Stimulated activated CD4-positive, alpha-beta T cell treated with anti-CD3 and anti-CD28 coated beads, Interleukin-2, amount 100 ng/mL, for 48 hours (primary cell): ENCODE measurements around the gene TNFRSF11A.

Experiments used
- DNase-seq, 2 donors: peaks; one replicate each; pipeline ENCODE4 v3.0.0-alpha.2; 2020

Gene TNFRSF11A

DNA sequence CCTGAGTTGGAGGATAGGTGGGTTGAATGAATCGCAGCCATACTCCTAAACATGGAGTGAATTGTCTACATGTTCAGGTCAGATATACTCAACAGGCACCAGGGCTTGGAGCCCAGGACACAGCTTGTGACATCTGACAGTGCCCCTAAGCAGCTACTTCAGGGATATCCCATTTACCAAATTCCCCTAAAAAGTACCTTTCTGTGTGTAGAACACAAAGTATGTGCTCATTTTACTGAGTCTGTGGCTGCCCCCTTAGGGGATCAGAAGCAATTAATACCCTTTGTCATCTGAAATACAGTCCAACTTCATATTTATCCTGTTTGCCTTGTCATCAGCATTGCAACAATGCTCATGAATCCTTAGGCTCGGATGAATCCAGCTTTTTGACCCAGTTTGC, 20.8 kb downstream of the TNFRSF11A start:
- DNase-seq, result no peak

DNA sequence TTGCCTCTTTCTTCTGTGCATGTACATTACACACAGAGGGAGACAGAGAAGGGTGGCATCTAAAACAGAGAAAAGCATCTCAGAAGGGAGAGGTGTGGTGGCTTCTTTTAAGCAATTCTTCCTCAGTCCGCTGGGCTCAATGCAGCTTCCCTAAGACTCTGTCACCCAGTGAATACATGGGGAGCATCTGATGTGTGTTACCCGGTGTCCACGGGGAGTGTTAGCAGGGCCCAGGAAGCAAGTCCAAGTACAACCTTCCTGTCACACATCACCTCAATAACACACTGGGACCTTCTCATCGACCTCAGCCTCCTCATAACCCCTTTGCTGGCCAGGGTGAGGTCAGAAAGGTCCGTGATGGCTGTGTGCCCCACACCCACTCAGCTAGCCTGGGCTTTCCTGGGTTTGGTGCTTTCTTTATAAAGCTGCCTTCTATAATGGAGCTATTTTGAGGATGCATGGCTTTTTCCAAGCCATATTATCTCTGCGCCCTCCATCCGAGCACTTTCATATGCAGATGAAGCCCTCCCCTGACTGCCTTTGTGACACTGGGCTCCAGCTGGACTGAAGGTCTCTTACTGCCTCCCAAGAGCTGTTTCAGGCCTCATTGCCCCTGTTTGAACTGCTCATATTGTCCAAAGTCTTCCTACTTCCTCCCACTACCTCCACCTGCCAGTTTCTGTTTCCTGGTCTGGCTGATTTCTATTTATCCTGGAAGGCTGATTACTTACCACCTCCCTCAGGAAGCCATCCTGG, 21.4 kb downstream of the TNFRSF11A start:
- no peak for DNase-seq

DNA sequence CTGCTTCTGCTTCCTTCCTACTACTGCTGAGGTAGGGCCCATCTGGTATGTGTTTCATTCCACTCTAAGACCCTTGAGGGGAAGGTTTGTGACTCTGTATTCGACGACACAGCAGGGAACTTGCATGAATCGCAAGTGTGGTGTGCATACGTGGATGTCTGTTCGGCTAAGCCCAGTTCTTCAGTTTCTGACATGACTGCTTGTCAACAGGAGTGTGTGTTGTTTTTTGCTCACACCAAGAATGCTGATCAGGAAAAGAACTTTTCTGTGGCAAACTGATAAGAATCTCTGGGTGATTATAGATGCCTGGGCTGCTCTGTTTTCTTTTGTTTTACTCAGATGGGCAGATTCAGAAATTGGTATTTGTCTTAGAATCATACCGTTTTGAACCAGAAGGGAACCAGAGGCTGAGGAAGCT, 22.0 kb downstream of the TNFRSF11A start:
- DNase-seq, result no peak

GRCh38 chr18:62348474-62348873, 23.4 kb downstream of the TNFRSF11A start:
- DNase-seq, result no peak

DNA sequence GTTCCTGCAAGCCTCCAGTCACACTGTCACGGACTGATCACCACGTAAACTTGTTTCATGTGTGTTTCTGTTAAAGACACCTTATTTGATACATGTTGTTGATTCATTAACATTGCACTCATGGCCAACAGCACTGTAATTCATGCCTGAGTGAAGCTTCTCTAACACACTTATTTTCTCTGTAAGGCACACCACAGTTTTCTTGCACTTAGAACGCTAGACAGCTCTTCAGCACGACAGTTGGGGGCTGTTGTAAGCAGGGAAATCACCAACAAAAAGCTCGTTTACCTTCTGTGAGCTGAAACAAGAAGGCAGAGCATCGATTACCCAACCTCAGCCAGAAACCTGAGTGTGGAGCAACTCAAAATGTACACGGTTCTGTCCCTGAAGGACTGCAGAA, 28.1 kb downstream of the TNFRSF11A start:
- no peak for DNase-seq

DNA sequence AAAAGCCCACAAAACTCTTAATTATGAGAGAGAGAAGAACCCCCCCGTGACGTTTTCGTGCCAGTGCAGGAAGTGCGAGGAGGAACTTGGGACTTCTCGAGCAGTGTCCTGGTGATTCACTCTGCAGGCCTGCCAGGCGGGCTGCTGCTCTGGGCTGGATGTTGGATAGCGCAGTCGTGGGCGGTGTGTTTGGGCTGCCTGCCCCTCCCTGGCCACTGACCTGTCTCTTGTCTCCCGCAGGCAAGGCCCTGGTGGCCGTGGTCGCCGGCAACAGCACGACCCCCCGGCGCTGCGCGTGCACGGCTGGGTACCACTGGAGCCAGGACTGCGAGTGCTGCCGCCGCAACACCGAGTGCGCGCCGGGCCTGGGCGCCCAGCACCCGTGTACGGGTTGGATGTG, 29.0 kb downstream of the TNFRSF11A start:
- no peak for DNase-seq

DNA sequence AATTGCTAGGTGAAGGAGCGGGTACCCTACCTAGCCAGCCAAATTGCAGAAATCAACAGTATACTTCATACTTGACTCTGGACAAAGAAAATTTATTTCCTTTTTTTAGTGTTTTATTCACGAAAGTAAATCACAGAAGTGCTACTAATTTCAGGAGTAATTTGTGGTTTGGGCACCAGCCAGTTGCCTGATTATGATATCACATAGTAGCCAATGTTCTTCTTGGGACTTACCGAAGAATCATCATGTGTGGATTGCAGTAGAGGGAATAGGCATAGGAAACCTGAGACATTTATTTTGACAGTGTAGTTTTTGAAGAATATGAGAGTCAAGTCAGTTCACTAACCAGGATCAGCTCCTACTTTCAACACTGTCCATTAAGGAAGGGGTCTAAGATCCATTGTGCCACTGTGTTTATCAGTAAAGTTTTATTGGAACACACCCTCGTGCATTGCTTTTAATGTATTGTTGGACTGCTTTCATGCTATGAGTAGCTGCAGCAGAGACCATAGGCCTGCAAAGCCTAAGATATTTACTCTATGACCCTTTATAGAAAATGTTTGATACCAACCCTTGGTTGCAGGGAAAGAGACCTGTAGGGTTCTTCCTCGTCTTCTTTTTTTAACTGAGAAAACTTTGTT, 32.1 kb downstream of the TNFRSF11A start:
- DNase-seq, result no peak

DNA sequence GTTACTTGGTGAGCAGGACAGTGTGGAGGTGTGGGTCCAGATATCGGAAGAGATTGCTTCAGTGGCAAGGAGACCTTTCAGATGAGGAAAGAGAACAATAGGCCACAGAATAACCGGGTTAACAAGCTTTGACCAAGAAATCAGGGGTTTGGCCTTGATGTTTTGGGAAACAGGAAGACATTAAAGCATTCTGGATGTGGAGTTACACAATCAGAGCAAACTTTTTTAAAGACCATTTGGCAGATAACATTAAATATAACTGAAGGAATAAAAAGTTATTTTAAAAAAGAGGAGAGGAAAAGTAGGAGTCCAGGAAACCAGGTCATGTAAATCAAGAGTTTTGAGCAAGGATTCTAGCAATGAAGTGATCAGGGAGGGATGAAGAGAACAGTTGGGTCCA, 35.7 kb downstream of the TNFRSF11A start:
- no peak for DNase-seq

DNA sequence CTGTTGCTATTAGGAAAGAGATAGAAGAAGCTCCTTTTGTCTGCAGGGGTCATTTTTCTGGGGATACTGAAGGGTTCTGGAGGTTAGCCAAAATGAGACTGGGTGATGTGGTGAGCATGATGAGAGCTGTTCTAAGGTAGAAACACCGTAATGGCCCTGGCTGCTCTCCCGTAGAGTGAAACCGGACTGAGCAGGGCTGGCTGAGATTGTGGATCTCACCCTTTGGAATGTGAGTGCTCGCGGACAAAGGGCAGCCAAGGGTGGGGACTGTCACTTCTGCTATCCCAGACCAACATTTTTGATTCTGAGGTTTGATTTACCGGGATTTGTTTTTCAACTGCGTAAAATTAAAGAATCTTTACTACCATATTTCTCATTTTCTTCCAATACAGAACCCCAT, 36.2 kb downstream of the TNFRSF11A start:
- no peak for DNase-seq

DNA sequence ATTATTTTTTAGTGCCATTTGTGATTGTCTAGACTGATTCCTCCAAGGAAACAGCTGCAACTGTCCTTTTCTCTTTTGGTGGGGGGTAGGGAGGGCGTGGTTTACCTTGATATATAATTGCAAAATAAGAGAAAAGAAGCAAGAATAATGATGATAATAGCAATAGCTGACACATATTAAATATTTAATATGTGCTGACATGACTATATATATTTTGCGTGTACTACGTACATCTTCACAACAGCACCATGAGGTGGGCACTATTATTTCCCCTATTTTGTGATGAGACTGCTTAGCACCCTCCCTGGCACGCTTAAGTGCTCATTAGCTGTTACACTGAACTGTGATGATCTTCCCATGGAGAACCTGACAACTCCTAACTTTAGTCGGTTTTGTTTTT, 39.4 kb downstream of the TNFRSF11A start:
- DNase-seq, result no peak

DNA sequence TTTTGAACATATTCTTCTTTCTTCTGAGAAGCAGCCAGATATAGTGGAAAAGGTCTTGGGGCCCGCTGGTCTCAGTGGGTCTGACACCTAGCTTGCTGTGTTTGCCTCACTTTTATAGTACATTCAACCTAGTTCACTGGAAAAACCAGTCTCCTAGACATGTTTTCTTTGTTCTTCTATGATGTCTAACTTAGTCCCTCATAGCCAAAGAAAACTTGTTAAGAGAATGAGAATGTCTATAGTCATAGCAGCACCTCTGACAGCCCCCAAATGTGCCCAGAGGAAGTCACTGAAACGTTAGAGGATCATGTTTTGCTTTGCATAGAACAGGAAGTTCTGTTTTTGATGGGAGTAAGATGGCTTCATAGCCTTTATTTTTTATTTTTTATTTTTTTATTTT, 40.3 kb downstream of the TNFRSF11A start:
- DNase-seq, result no peak

DNA sequence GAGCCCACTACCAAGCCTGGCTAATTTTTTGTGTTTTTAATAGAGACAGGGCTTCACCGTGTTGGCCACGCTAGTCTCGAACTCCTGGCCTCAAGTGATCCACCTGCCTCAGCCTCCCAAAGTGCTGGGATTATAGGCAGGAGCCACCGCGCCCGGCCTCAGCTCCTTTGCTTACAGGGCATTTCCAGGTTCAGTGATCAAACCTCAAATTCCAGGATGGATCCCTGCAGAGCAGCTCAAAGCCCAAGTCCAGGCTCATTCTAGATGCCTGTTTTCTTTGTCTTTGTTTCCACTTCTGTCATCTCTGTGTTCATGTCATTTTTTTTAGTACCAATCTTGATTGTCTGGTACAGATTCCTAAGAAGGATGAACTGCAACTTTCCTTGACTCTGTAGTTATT, 41.9 kb downstream of the TNFRSF11A start:
- DNase-seq, result no peak

DNA sequence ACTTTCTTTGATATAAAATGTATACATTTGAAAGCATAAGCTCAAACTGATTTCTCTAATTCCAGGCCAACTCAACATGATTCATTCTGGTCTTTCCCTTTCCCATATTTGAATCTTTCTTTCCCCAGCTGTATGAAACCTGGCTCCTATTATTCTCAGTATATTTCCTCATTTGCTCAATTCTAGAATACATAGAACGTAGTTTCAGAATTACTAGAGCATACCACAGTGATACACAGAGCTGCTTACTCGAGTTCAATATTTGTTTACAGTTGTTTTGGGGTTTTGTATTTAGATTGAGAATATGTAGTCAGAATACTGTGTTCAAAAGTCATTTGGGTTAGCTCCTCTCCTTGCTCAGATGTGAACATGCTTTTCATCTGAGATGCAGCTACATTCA, 43.0 kb downstream of the TNFRSF11A start:
- no peak for DNase-seq

DNA sequence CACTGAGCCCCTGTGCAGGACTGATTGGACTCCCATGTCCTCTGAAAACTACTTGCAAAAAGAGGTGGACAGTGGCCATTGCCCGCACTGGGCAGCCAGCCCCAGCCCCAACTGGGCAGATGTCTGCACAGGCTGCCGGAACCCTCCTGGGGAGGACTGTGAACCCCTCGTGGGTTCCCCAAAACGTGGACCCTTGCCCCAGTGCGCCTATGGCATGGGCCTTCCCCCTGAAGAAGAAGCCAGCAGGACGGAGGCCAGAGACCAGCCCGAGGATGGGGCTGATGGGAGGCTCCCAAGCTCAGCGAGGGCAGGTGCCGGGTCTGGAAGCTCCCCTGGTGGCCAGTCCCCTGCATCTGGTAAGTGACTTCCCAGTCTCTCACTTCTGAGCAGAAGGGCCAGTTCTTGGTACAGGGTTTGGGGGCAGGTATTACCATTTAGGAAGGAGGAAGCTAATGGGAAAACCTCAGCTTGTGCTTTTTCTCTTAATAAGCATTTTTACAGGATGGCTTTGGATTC, 44.1 kb downstream of the TNFRSF11A start:
- DNase-seq, result no peak

GRCh38 chr18:62370366-62370765, 45.3 kb downstream of the TNFRSF11A start:
- no peak for DNase-seq

DNA sequence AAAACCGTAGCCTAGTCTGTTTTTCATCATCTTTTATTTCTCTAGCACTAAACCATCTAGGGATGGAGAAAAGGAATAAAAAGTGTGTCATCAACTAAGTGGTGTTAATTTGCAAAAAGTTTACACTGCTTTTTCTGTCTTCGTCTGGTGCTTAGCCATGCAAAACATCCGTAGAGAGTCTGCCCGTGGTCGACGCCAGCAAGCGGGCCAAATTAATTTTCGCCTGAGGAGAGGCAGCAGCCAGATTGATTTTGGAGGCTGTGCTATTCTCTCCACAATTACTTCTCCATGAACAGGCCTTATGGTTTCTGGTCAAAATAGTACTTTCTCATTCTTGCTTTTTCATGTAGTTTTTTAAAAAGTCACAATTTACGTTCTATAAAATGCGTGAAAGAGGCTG, 46.3 kb downstream of the TNFRSF11A start:
- no peak for DNase-seq

- no peak for DNase-seq
Observed at GRCh38 chr18:62372156-62372555, 47.0 kb downstream of the TNFRSF11A start.

DNA sequence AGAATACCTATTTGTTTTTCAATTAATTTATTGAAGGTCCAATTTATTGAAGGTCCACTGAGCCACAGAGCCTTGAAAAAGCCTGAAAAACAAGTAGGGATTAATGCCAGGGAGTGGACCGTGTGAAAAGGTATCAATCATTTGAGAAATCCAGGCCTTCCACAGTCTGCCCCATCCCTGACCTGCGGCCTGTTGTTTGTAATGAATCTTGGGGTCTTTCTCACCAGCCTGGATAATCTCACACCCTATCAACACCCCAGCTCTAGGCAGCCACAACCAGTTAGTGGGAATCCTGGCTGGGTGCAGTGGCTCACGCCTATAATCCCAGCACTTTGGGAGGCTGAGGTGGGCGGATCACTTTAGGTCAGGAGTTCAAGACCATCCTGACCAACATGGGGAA, 47.8 kb downstream of the TNFRSF11A start:
- no peak for DNase-seq

- no peak for DNase-seq
Observed at GRCh38 chr18:62374410-62374965, 49.4 kb downstream of the TNFRSF11A start.

DNA sequence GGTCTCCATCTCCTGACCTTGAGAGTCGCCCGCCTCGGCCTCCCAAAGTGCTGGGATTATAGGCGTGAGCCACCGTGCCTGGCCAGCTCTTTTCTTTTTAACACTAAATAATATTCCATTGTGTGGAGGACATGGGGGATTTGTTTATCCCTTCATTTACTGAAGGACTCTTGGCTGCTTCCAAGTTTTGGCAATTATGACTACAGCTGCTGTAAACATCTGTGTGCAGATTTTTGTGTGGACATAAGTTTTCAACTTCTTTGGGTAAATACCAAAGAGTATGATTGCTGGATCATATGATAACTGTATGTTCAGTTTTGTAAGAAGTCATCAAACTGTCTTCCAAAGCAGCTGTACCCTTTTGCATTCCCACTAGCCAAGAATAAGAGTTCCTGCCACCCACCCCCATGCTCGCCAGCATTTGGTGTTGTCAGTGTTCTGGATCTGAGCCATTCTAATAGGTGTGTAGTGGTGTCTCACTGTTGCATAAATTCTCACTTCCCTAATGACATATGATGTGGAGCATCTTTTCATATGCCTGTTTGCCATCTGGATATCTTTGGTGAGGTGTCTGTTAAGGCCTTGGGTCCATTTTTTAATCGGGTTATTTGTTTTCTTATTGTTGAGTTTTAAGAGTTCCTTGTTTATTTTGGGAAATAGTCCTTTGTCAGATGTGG, 52.2 kb downstream of the TNFRSF11A start:
- no peak for DNase-seq

- DNase-seq, result no peak
Observed at GRCh38 chr18:62379051-62379450, 53.9 kb downstream of the TNFRSF11A start.

GRCh38 chr18:62381373-62381772, 56.3 kb downstream of the TNFRSF11A start:
- DNase-seq, result no peak

GRCh38 chr18:62384068-62384467, 59.0 kb downstream of the TNFRSF11A start:
- DNase-seq, result no peak
